Osteoblast (primary cell): Measurements from ENCODE around the gene TADA2B. TPM values are rescaled to one million over a fixed set of nuclear protein-coding genes. Genes with fewer than 3 reads are reported as not detected.

Experiments
- DNase-seq: peaks from one replicate; pipeline ENCODE4 v3.0.0; 2011; ENCODE audit warnings: low spot score, mixed read lengths; ENCODE audit not compliant: insufficient read length; ENCODE audit errors: missing footprints
- H2AFZ ChIP-seq: 2 replicates; pipeline ENCODE4 v1.6.0; 2011; ENCODE audit warnings: mild to moderate bottlenecking, low read length
- H3K27ac ChIP-seq: 2 replicates; pipeline ENCODE4 v1.5.1; 2011; ENCODE audit warnings: mild to moderate bottlenecking, low read depth, low read length, moderate library complexity
- H3K27me3 ChIP-seq: 2 replicates; pipeline ENCODE4 v1.6.0; 2012; ENCODE audit warnings: mild to moderate bottlenecking, control low read depth, inconsistent platforms, low read length, moderate library complexity; ENCODE audit not compliant: insufficient read depth
- H3K36me3 ChIP-seq: 2 replicates; pipeline ENCODE4 v1.5.1; 2011; ENCODE audit warnings: mild to moderate bottlenecking, low read length, control low read depth, moderate library complexity; ENCODE audit not compliant: insufficient read depth
- H3K4me1 ChIP-seq: 2 replicates; pipeline ENCODE4 v1.5.1; 2011; ENCODE audit warnings: mild to moderate bottlenecking, low read length, control low read depth, moderate library complexity; ENCODE audit not compliant: insufficient read depth
- H3K4me2 ChIP-seq: 2 replicates; pipeline ENCODE4 v1.6.0; 2011; ENCODE audit warnings: mild to moderate bottlenecking, low read length; ENCODE audit not compliant: insufficient read depth
- H3K4me3 ChIP-seq: fragments of 200-600 bp; sonication (generic); 3 replicates; pipeline ENCODE4 v1.5.1; 2012; ENCODE audit warnings: mild to moderate bottlenecking, low read length, inconsistent platforms; ENCODE audit not compliant: insufficient read depth
- H3K79me2 ChIP-seq: 2 replicates; pipeline ENCODE4 v1.6.0; 2012; ENCODE audit warnings: mild to moderate bottlenecking, low read length, control low read depth, inconsistent platforms; ENCODE audit not compliant: insufficient read depth
- H3K9me3 ChIP-seq: 2 replicates; pipeline ENCODE4 v1.5.1; 2011; ENCODE audit warnings: low read depth, low read length, control low read depth
- H4K20me1 ChIP-seq: 2 replicates; pipeline ENCODE4 v1.6.0; 2012; ENCODE audit warnings: mild to moderate bottlenecking, low read length, control low read depth; ENCODE audit not compliant: insufficient read depth
- total RNA-seq: library from RNA; depleted of rRNA; stranded (reverse); fragments of >200 nt; gene quantifications from 2 replicates; pipeline ENCODE4 v1.2.3, GENCODE V29; 2012
- TF ChIP-seq, protein P1 (sequence below): IDR thresholded peaks from 2 replicates; pipeline ENCODE4 v1.5.1; 2011; ENCODE audit warnings: mild to moderate bottlenecking, low read depth, low read length, moderate library complexity; ENCODE audit errors: extremely low read depth

The TADA2B gene
- total RNA-seq, 1 donor: 13.0 TPM

DNA sequence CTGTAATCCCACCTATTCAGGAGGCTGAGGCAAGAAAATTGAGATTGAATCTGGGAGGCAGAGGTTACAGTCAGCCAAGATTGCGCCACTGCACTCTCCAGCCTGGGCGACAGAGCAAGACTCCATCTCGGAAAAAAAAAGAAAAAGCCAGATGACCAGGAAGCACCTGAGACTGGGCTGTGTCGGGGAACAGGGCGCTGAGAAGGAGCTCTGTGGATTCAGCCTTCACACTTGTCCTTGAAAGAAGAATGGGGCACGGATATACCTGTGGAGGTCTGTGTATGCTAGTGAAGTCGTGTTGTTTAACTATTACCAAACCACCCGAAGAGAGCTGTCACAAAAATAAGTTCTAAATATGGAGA lies 39.3 kb upstream of the TADA2B start:
- Histone ChIP-seq H3K36me3 (peaks cover 47% of the 10 kb centered on the region), H3K4me3 (no peak overlapping the region), H4K20me1 (peaks cover 5% of the 10 kb centered on the region), H3K27ac (peak overlapping the region; percentile 61), H3K4me1 (no peaks in the 10 kb centered on the region), H3K27me3 (no peaks in the 10 kb centered on the region), H3K4me2 (no peak overlapping the region), H3K9me3 (no peaks in the 10 kb centered on the region), H3K79me2 (no peaks in the 10 kb centered on the region), H2AFZ (no peak overlapping the region)
- TF ChIP-seq, protein P1, sequence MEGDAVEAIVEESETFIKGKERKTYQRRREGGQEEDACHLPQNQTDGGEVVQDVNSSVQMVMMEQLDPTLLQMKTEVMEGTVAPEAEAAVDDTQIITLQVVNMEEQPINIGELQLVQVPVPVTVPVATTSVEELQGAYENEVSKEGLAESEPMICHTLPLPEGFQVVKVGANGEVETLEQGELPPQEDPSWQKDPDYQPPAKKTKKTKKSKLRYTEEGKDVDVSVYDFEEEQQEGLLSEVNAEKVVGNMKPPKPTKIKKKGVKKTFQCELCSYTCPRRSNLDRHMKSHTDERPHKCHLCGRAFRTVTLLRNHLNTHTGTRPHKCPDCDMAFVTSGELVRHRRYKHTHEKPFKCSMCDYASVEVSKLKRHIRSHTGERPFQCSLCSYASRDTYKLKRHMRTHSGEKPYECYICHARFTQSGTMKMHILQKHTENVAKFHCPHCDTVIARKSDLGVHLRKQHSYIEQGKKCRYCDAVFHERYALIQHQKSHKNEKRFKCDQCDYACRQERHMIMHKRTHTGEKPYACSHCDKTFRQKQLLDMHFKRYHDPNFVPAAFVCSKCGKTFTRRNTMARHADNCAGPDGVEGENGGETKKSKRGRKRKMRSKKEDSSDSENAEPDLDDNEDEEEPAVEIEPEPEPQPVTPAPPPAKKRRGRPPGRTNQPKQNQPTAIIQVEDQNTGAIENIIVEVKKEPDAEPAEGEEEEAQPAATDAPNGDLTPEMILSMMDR: no peak
- peak; percentile 13 for DNase-seq

GRCh38 chr4:7004331-7004730 lies 38.8 kb upstream of the TADA2B start:
- no peaks in the 10 kb centered on the region for H3K79me2 ChIP-seq
- DNase-seq: peak; percentile 46
- TF ChIP-seq, protein P1: no peak
- H4K20me1 ChIP-seq: peaks cover 5% of the 10 kb centered on the region
- no peaks in the 10 kb centered on the region for H3K27me3 ChIP-seq
- H3K4me2 ChIP-seq: no peak overlapping the region
- H3K4me1 ChIP-seq: no peaks in the 10 kb centered on the region
- H3K9me3 ChIP-seq: no peaks in the 10 kb centered on the region
- no peak overlapping the region for H2AFZ ChIP-seq
- peak overlapping the region; percentile 58 for H3K27ac ChIP-seq
- H3K4me3 ChIP-seq: no peak overlapping the region
- H3K36me3 ChIP-seq: peaks cover 46% of the 10 kb centered on the region

DNA sequence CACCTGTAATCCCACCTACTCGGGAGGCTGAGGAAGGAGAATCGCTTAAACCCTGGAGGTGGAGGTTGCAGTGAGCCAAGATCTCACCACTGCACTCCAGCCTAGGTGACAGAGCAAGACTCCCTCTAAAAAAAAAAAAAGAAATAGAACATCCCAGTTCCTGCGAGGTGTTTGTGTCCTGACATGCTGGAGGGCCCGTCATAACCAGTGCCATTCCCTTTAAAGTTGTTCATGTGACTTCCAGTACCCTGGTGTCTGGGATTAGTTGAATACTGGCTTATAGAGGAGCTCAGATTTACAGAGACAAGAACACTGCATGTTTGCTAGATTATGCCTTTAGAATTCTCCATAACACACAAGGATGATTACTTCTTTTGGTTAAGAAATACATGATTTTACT lies 37.6 kb upstream of the TADA2B start:
- no peaks in the 10 kb centered on the region for H3K27me3 ChIP-seq
- no peaks in the 10 kb centered on the region for H3K79me2 ChIP-seq
- no peak overlapping the region for H3K4me2 ChIP-seq
- peaks cover 5% of the 10 kb centered on the region for H4K20me1 ChIP-seq
- DNase-seq: no peak
- TF ChIP-seq, protein P1: no peak
- H3K4me1 ChIP-seq: no peaks in the 10 kb centered on the region
- H3K36me3 ChIP-seq: peaks cover 43% of the 10 kb centered on the region
- no peak overlapping the region for H2AFZ ChIP-seq
- H3K9me3 ChIP-seq: no peaks in the 10 kb centered on the region
- no peak overlapping the region for H3K27ac ChIP-seq
- H3K4me3 ChIP-seq: no peak overlapping the region

DNA sequence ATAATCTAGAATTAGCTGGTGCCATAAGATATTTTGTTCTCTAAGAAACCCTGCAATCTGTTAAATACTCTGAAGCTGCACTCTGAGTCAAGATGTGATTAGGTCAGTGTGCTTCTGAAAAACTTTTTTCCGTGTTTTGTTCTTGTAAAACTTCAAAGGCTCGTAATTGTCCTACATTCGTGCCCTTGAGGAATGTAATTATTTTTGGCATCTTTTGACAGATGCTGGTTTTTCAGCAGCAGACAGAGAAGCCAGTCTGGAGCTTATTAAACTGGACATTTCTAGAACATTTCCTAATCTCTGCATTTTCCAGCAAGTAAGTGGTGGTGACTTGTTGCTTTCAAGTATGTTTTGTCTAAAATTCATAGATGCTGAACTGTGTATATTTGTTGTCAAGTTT lies 36.8 kb upstream of the TADA2B start:
- no peaks in the 10 kb centered on the region for H3K4me1 ChIP-seq
- H3K27ac ChIP-seq: no peak overlapping the region
- TF ChIP-seq, protein P1: no peak
- no peaks in the 10 kb centered on the region for H3K9me3 ChIP-seq
- peaks cover 39% of the 10 kb centered on the region for H3K36me3 ChIP-seq
- no peak overlapping the region for H3K4me3 ChIP-seq
- peaks cover 5% of the 10 kb centered on the region for H4K20me1 ChIP-seq
- H2AFZ ChIP-seq: no peak overlapping the region
- H3K27me3 ChIP-seq: no peaks in the 10 kb centered on the region
- DNase-seq: no peak
- no peaks in the 10 kb centered on the region for H3K79me2 ChIP-seq
- H3K4me2 ChIP-seq: no peak overlapping the region
